GM18868 (cell line): ENCODE results near the gene DNASE1L3.
"Not testable (repeated sequence)": the region's sequence is repeated elsewhere in the genome, so short reads cannot be mapped to it uniquely, and the experiment has no call there.

Experiments used
- ATAC-seq: cut with Tn5 transposase; IDR thresholded peaks from one replicate; pipeline ENCODE4 v1.9.1; 2021; ENCODE audit warnings: mild to moderate bottlenecking, moderate library complexity; ENCODE audit not compliant: unreplicated experiment

Gene DNASE1L3

GRCh38 chr3:58236527-58237237 is 25.9 kb upstream of the DNASE1L3 start:
- ATAC-seq, result no peak

- no peak for ATAC-seq
These were observed 25.2 kb upstream of the DNASE1L3 start for GRCh38 chr3:58235970-58236369.

DNA sequence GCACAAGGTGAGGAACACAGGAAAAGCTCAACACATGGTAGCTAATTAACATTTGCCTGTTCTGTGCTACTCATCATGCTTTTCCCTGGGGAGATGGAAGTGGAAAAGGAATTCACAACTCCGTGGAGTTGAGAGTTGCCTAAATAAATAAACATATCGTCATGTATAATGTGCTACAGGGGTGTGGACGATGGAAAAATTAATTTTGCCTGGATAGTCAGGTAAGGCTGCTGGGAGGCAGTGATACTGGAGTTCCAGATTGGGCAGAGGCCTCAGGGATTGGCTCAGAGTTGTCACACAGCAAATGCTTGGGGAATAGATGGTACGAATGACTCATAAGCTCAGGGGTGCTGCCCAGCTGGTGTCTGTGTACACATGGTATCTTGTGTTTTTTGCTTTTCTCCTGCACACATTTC is 23.8 kb upstream of the DNASE1L3 start:
- peak; percentile 26 for ATAC-seq

DNA sequence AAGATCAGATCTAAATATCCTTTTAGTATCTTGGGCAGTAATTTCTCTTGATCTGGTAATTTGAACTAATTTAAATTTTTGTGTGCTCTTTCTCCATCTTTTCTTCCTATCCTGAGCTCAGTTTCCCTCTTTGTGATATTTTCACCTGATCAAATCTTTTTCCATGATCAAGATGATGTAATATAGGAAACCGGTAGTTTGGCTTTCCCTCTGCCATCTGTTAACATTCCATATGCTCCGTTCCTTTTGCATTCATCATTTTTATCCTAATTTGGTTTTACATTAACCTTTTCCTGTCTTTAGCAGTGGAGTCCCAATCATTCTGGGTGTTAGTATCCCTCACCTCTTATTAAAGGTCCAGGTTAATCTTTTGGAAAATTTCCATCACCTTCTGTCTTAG is 20.9 kb upstream of the DNASE1L3 start:
- ATAC-seq, result no peak

DNA sequence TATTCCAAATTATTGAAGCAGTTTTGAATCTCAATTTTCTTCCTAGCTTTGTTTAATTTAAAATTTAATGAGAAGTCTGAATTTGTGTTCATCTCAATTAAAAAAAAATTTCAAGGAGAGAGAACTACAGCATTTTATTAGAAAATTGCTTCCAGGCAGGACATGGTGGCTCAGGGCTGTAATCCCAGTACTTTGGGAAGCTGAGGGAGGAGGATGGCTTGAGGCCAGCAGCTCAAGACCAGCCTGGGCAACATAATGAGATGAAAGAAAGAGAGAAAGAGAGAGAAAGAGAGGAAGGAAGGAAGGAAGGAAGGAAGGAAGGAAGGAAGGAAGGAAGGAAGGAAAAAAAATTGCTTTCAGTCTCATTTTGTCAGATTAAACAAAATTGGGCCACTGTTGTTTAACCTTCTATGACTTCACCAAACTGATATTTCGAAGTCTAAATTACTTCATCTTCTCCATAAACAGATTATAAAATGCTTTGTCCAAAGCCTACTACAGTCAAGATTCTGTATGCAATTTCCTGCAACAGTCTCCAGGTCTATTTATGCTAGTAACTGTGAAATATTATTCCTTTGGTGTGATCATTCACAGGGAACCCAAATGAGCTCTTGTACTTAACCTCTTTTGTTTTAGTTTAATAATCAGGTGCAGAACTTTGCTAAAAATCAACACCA is 20.2 kb upstream of the DNASE1L3 start:
- no peak for ATAC-seq

- ATAC-seq, result not testable (repeated sequence)
These were observed 17.2 kb upstream of the DNASE1L3 start for GRCh38 chr3:58227933-58228332.

DNA sequence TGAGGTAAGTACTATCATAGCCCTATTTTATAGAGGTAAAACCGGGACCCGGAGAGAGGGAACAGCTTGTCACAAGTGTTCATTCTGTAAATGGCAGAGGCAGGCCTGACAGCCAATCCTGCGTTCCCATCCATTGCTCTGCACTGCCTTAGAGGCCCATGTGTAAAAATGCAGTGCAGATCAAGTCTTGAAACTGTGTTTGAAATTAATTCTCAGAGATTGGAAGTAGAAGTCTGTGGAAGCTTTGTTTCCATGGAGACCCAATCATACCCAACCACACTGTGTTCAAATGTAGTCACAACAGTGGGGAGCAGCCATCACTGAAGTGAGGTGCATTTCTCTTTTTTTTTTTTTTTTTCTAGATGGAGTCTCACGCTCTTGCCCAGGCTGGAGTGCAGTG is 13.1 kb upstream of the DNASE1L3 start:
- ATAC-seq, result no peak

DNA sequence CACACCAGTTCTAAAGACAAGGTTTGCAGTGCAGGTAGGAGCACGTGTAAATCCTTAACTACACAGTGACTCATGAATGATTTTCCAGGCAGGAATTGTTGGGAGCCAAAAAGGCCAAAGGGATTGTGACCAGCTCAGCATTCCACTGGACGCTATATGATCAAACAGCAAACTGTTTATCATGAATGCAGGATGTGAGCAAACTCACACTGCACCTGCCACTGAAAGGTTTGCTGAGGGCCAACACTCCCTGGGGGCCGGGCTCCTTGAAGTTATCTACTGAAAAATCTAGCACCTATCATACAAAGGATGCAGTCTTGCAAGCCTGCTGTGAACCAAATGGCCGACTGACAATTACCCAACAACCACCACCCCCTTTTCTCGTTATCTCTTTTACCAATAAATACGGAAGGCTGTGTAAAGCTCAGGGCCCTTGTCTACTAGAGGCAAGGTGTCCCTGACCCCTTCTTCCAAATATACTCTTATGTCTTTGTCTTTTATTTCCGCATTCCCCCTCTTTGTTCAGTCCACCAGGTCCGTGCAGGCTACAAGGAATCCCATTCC is 11.5 kb upstream of the DNASE1L3 start:
- no peak for ATAC-seq

DNA sequence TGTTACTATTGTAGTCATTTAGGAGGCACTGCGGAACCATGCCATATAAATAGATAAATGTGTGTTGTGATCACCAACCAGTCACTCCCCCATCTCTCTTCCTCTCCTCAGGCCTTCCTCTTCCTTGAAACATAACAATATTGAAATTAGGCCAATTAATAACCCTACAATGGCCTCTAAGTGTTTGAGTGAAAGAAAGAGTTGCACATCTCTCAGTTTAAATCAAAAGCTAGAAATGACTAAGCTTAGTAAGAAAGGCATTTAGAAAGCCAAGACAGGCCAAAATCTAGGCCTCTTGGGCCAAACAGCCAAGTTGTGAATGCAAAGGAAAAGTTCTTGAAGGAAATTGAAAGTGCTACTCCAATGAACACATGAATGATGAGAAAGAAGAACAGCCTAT is 8.1 kb upstream of the DNASE1L3 start:
- no peak for ATAC-seq

GRCh38 chr3:58217209-58217811 is 6.5 kb upstream of the DNASE1L3 start:
- peak; percentile 29 for ATAC-seq

- ATAC-seq, result no peak
These were observed 5.9 kb upstream of the DNASE1L3 start for GRCh38 chr3:58216496-58217195.

DNA sequence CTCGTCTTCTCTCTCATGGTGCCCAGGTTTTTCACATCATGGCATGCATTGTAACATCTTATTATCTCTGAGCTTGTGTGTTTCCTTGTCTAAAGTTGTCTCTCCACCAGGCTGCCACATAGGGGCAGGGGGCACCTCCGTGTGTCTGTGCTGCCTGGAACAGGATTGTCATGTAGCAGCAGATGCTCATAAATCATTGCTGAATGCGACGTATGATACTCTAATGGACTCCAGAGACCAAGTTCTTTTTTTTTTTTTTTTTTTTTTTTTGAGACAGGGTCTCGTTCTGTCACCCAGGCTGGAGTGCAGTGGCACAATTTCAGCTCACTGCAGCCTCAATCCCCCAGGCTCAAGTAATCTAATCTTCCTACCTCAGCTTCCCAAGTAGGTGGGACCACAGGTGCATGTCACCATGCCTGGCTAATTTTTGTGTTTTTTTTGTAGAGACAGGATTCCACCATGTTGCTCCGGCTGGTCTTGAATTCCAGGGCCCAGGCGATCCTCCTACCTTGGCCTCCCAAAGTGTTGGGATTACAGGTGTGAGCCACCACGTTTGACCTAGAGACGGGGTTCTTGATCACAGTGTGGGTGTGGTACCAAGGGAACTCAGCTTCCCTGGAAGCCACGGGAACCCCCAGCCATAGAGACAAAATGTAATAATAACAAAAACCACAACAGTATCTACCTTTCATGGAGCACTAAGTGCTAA is 4.7 kb upstream of the DNASE1L3 start:
- no peak for ATAC-seq

DNA sequence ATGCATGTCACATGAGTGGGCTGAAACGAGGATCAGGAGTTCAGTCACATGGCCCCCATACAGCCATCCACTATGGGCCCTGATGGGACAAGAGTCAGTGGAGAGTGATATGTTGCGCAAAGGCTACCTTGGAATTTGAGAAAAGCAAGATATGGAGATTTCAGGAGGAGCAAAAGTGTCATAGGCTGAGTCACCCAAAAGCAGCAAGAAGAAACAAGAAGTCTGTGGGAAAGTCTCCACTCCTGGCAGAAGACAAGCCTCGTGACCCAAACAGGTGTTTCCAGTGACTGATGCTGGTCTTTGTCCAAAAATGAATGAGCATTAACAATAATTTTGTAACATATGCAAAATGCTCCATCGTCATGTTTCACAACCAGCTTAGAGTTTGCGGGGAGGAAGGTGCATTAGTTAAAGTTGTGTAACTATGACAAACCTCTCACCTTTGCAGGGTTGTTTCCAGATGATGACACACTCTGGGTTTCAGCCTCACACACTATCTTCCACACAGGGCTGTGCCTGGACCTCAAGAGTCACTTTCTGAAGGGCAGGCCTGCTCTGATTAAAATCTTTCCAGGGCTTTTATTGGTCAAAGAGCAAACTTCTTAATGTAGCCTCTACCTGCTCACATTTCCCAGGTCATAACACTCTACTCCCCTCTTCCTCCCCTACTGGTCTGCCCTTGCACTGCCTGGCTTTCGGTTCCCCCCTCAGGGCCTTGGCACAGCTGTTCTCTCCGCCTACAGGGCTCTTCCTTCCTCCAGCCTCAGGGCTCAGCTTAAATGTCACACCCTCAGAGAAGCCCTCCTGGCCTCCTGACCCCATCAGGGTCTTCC is 3.9 kb upstream of the DNASE1L3 start:
- peak; percentile 78 for ATAC-seq

DNA sequence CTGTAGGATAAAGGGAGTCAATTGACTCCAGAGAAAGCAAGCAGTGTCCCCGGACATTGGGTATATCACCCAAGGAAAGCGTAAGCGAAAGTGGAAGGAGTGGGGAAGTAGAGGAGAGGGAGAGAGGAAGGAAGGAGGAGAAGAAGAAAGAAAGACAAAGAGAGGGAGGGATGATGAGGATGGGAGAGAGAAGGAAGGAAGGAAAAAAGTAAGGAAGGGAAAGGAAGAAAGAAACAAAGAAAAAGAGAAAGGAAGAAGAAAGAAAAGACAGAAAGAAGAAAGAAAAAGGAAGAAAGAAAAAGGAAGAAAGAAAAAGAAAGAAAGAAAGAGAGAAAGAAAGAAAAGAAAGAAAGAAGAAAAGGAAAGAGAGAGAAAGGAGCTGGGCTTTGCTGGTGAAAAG is 839 bp downstream of the DNASE1L3 start:
- no peak for ATAC-seq

DNA sequence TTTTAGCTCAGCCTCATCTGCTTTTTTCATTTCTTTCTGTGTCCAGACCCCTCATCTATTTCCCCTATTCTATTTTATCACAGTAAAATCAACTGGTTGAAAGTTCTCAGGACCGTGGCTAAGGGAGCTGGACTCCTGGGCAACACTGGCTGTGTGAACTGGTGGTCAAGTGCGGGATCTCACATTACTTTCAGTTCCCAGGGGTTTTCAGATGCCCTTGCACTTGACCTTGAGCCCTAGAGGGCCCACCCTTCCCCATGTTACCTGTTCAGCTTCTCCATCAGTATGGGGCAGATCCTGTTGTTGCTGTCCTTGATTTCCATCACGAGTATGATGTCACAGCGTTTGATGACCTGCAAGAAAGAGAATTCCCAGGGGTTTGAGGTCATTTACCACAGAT is 2.8 kb downstream of the DNASE1L3 start:
- ATAC-seq, result no peak

- ATAC-seq, result no peak
These were observed 4.3 kb downstream of the DNASE1L3 start for GRCh38 chr3:58206406-58207011.

GRCh38 chr3:58205981-58206380 is 4.8 kb downstream of the DNASE1L3 start:
- ATAC-seq, result no peak

GRCh38 chr3:58204720-58205119 is 6.1 kb downstream of the DNASE1L3 start:
- ATAC-seq, result no peak

GRCh38 chr3:58203541-58203940 is 7.2 kb downstream of the DNASE1L3 start:
- no peak for ATAC-seq
